KBM-7 (cell line): ENCODE measurements around the gene KCNIP4.
"Not testable (repeated sequence)": the region's sequence is repeated elsewhere in the genome, so short reads cannot be mapped to it uniquely, and the experiment has no call there.

Source experiments
- DNase-seq: peaks from one replicate; pipeline ENCODE4 v3.0.0-alpha.2; 2015
- in situ Hi-C: fragments of 300-500 bp; cut with MboI; formaldehyde crosslinking; loops from 2 replicates; pipeline ENCODE4 v1.14.3; 2020; ENCODE audit warnings: low sequenced_read_pairs, low pct_unique_long_range_greater_than_20kb, mixed read lengths

The KCNIP4 gene

DNA sequence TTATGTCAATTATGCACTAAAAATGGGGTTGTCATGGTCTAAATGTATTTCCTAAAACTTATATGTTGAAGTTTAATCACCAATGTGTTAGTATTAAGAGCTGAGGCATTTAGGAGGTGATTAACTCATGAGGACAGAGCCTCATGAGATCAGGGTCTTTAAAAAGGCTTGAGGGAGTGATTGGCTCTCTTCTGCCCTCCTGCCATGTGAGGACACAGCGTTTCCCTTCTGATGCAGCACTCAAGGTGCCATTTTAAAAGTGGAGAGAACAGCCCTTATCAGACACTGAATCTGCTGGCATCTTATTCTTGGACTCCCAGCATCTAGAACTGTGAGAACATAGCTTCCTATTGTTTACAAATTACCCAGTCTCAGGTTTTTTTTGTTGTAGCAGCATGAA lies 581.7 kb downstream of the KCNIP4 start:
- in situ Hi-C loops: no loop called here
- DNase-seq: no peak

DNA sequence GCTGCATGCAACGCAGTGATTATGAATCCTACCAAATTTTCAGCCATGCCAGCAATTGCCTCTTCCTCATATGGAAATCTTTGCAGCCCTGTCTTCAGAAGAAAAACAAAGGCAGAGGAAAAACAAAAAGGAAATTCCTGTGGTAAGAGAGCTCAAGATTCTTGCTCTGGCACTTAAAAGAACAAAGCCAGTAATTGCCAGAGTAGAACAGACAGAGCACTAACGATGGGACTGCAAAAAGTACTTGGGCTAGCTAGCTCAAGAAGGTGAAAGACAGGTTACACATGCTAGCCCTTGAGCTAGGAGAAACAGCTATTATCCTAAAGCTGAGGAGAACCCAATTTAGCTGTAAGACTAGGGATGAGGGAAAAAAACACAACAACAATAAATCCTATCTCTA lies 582.3 kb downstream of the KCNIP4 start:
- DNase-seq: no peak
- in situ Hi-C loops: no loop called here

DNA sequence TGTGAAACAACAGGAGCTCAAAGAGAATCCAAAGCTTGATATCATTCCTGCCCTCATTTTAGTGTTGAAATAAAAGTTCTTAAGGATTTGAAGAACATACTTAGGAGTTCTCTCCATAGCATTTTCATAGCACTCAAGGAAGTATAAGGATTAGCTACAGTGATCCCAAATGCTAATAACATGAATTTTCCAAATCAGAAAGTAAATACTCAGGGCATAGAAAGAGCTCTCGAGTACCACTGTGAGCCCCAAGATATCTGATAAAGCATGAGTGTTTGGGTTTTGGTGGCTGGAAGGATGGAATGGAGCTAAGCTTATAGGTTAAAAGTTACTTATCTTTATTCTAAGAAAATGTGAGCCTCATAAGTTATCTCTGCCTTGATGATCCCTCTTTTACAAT lies 584.9 kb downstream of the KCNIP4 start:
- DNase-seq: no peak
- in situ Hi-C loops: no loop called here

DNA sequence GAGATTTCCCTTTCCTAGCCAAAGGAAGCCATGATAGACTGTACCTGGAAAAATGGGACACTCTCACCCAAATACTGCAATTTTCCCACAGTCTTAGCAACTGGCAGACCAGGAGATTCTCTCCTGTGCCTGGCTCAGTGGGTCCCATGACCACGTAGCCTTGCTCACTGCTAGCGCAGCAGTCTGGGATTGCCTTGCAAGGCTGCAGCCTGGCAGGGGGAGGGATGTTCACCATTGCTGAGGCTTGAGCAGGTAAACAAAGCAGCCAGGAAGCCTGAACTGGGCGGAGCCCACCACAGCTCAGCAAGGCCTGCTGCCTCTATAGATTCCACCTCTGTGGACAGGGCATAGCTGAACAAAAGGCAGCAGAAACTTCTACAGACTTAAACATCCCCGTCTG lies 596.2 kb downstream of the KCNIP4 start:
- DNase-seq, in situ Hi-C loops: not testable (repeated sequence)

DNA sequence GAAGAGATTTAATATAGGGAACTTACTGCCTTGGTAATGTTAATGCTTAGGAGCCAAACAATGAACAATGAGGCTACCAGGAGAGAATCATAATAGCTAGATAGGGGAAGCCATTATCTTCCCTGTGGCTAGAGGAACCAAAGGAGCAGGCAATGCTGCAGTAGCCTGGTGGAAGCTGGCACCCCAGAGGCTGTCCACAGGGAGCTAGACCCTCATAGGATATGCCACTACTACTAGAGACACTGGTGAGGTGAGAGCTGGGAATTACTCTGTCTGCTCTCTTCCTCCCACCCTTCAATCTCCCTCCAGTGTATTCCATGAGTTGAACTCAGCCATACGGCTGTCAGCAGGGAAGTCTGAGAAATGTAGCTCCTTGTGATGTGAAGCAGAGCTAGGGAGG lies 601.4 kb downstream of the KCNIP4 start:
- in situ Hi-C loops: no loop called here
- DNase-seq: no peak

DNA sequence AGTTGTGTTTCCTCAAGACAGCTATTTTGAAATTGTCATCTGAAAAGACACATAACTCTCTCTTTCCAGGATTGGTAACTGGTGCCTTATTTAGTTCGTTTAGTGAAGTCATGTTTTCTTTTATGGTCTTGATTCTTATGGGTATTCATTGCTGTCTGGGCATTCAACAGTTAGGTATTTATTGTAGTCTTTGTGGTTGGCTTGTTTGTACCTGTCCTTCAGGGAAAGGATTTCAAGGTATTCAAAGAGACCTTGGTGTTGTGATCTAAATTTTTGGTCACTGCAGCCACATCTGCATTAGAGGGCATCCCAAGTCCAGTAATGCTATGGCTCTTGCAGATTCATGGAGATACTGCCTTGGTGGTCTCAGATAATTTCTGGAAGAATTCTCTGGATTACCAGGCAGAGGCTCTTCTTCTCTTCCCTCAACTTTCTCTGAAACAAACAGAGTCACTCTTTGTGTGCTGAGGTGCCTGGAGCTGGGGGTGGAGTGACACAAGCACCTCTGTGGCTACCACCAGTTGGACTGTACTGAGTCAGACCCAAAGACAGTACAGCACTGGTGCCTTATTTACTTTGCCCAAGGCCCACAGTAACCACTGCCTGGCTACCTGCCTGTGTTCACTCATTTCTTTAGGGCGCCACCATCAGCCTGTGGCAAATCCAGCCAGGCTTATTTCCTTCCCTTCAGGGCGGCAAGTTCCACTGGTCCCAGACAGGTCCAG lies 620.4 kb downstream of the KCNIP4 start:
- DNase-seq: no peak
- in situ Hi-C loops: no loop called here

DNA sequence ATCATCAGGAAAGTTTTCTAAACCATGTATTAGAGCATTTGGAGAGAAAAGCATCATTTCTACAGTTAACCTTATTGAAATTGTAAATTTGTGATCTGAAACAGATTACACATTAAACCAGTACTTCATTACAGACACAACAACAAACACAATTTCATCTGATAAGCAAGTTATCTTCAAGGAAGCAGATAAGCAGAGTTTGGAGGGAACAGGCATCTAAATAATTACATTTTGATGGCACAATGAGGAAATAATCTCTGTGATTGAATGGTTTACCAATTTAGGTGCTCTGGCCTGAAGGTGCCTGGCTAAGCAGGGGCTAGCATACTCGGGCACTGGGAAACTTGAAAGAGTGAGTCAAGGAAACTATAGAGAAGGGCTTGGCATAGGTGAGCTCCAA lies 628.5 kb downstream of the KCNIP4 start:
- in situ Hi-C loops: no loop called here
- no peak for DNase-seq

DNA sequence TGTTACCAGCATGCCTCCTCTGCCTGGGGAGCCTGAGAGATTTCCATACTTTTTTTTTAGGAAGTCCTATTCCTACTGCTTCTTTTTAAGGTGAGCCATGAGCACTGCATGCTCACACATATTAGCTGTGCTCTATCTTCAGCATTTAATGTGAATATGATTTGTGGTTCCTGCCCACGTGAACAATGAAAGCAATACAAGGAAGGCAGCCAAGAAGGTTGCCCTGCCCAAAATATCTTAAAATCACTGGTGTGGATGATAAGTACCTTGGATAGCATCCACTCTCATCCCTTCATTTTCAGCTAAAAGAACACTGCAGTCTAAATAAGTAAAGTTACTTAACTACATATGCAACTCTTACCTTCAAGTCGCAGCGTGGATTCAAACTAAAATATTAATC lies 640.9 kb downstream of the KCNIP4 start:
- DNase-seq: no peak
- in situ Hi-C loops: no loop called here

DNA sequence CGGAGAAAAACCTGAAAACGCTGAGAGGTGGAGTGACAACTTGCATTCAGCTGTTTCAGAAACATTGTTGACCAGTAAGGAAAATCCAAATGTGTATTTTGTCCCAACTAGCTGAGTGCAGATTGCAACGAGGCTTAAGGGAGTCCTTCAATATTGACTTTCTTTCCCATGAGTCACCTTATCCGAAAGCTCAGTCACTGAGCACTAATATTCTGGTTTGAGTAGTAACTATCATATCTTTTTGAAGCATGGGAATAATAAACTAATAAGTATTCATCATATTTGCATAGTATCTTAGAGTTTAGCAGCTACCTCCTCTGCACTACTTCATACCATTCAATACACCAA lies 644.1 kb downstream of the KCNIP4 start:
- DNase-seq: no peak
- in situ Hi-C loops: no loop called here

DNA sequence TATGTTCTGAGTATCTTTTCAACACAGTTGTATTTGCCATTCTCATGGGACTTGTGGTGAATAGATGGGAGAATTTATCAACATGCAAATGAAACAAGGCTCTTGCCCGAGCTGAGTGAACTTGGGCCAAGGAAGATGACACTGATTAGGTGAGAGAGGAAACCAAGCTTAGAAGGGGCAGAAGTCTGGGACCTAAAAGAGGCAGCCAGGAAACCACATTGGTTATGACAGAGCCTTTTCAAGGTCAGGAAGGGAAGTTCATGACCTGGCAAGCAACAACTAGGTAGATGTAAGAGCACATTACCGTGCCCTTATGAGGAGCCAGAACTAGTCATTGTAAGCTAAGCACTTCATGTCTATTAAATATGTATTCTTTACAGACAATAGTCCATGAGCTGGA lies 658.0 kb downstream of the KCNIP4 start:
- DNase-seq: peak; percentile 4
- in situ Hi-C loops: no loop called here

DNA sequence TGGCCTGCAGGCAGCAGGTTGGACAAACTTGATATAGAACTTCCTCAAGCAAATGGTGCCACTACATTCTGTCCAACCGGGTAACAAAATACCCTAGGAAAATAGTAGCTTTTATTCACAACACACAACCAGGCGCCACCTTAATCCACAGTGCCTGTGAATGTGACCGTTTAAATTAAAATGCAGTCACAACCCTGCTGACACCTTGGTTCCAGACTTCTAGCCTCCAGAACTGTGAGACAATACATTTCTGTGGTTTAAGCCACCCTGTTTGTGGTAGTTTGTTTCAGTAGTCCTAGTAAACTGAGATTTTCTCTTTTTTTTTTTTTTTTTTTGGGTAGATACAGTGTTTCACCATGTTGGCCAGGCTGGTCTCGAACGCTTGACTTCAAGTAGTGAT lies 672.5 kb downstream of the KCNIP4 start:
- DNase-seq: no peak
- in situ Hi-C loops: no loop called here

DNA sequence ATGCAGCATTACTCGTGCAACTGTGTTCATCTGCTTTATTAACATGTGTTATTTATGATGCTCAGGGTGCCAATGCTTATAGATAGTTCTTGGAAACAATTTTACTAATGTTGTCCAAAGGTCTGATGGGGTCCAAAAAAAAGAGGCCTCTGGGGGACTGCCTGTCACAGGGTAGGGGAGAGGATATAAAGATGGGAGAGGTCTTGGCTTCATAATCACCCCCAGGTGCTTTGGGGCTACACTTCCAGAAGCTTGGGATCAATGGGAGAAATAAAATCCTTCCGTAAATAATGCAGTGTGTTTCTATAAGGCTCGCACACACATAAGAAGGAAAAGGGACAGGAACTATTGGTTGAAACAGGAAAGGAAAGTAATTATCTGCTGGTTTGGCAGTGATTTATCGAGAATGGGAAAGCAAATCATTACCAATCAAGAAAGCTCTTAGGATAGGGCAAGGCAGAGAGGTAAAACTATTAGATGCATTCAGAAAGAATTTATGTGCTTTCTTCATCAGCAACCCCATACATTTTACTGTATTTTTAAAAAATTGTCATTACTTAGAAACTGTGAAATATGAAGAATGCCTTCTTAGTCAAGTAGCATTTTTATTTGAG lies 677.0 kb downstream of the KCNIP4 start:
- DNase-seq: no peak
- in situ Hi-C loops: no loop called here

DNA sequence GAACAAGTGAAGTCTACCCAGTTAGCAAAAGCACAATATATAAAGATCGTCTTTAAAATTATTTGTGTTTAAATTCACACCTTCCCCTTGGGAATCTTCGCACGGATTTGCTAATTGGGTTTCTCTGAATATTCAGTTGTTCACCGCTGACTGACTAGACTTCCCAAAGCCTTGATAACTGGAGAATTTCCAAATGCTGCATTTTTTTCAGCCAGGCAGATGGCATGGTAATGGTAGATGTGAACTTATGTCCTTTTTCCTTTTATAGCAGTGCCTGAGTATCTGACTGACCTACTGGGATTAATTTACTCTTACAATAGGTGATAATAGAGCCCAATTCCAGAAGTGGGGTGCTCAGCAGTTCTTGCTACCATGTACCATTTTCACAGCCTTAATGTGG lies 700.2 kb downstream of the KCNIP4 start:
- DNase-seq: no peak

DNA sequence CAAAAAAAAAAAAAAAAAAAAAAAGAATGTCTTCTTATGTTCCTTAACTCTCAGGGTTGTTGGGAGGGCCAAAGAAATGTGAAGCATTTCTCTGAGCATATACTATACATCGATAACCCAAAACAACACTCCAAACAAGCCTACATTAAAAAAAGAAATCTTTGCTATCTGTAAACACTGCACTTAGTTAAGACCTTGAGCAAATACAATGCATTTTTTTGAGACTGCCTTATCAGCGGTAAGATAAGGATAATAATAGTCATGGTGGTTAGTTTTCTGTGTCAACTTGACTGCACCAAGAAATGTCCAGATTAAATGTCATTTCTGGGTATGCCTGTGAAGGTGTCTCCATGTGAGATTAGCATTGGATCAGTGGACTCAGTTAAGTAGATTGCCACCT lies 706.4 kb downstream of the KCNIP4 start:
- in situ Hi-C loops: no loop called here
- no peak for DNase-seq

More for the DNA sequence above, 700.2 kb downstream of the KCNIP4 start:
- in situ Hi-C loops: no loop called here

DNA sequence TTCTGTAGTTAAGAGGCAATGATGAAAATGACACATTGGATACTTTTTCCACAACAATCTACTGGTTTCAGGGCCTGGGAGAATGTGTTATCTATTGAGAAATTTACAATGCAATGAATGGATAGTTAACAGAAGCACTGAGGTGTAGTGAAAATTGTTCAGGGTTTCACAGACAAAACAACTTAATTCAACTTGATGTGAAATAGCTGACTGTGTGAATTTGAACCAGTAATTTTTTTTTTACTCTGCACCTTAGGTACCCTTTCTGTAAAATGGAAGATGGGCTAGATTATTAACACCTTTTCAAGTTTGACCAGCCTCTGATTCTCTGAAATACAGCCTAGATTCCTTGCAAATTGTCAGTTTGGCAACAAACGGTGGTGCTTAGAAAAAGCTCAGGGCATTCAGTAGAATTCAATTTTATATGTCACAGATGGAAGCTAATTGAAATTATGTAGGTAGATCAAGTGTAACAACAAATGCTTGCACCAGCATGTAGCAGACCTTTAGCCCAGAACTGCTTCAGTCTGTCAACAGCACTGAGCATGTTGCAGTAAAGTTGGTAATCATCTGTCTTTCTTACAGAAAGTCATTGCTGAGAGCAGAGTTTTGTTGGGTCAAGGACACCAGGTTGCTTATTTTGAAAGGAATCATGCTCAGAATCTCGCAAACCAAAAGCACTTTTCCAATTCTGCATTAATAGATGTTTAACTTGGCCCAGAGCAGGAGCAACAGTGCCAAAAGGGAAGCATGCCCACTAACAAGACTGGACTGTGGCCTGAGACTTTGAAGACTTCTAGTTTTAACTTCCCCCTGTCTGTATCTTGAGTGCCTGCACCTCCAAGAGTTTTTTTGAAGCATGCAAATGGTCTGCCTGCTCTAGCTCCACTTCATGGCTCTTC lies 721.7 kb downstream of the KCNIP4 start:
- in situ Hi-C loops: no loop called here
- DNase-seq: no peak

DNA sequence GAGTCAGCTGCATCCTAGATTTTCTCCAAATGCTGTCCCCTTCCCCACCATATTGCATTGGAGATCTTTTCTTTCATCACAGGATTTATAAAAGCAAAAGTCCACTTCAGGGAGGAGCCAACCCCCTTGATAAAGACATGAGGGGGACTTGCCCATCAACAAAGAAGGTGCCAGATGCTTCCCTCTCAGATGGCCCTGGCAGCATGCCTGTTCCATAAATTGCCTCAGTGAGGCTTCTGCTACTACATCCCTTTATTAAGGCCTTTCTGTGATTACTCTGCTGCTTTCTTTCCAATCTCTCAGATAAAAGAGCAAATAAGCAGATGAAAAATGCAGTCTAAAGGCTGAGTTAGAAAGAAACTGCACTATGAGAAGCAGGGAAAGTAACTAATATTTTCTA lies 736.7 kb downstream of the KCNIP4 start:
- no peak for DNase-seq
- in situ Hi-C loops: no loop called here

DNA sequence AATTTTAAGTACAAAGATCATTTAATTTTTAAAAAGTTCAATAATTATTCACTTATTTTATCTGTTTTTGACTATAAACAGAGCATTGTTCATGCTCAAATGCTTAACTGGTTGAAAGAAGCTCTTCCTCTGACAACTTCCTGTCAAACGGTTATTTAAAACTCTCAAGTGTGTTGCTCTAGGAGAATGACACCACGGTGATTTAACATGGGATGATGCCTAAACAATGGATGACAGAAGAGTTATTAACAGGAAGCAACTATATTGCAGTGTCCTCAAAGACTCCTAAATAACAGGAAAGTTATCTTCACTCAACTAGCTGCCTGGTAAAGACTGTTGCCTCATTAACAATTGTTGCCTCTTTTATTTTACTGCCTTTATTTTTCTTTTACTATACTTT lies 738.7 kb downstream of the KCNIP4 start:
- no peak for DNase-seq
- in situ Hi-C loops: no loop called here

DNA sequence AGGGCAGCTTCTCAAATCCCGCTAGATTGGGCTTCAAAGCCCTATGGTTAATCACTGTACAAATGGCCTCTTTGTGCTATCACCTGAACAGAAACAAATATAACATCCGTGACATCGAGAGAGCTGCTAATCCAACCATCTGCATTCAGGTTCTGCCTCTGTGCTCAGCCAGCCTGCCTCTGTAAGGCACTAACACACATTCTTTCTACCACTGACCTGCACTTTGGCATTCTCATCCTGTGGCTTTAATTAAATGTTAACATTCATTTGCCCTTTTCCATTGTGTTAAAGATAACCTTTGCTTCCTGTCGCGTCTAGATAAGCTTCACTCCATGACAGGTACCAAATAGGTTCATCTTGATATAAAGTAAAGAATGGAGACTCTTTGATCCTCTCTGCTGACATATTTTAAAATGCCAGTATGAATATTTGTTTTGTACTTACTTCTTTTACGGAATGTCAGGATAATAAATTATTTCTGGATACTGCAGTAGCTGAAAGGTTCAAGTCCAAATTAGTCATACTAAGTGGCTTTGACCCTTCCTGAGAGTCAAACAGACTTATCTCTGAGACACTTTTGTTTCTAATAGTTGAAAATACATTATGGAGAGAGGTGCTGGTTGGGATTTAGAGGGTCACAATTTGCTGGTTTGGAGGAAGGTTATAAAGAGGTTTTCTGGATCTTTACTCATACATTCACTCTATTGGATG lies 742.6 kb downstream of the KCNIP4 start:
- in situ Hi-C loops: no loop called here
- no peak for DNase-seq

DNA sequence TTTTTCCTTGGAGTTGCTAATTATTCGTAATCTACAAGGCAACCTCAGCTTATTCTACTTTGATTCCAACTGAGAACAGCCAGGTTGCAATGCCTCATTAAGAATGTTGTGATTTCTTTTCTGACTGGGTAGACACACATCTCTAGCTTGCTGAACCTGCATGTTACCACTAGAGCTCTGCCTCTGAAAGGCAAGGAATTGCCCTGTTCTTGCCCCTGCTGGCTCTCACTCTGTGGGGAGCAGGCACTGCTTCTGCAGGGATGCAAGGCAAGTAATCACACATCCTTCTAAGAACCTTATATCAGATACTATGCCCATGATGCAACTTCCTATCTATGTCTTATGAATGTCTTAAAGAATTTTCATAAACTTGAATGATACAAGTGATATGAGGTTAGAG lies 745.2 kb downstream of the KCNIP4 start:
- no peak for DNase-seq
- in situ Hi-C loops: no loop called here

DNA sequence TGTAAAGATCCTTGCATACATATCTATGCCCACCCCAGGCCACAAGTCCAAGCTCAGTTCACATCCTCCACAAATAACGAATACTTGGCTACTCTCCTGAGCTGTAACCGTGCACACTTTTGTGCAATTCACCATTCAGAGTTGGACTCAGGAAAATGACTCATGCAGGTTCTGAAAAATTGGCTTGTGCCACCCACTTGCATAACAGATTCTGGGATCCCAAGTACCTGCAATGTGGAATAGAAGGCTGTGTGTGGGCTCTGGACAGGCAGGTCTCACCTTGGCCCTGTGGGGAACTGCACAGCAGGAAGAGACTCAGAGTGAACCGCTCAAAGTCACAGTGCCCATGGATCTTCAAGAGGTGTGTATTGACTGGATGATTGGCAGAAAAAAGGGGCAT lies 745.6 kb downstream of the KCNIP4 start:
- DNase-seq: no peak
- in situ Hi-C loops: no loop called here
